CD4-positive, alpha-beta T cell treated with Interleukin-4 for 1 hour (primary cell): ENCODE results near the gene DOK7.
"Not testable (repeated sequence)": the region's sequence is repeated elsewhere in the genome, so short reads cannot be mapped to it uniquely, and the experiment has no call there.

ENCODE experiments used
- DNase-seq, 2 donors: peaks; one replicate each; pipeline ENCODE4 v3.0.0-alpha.2; 2020 to 2022

The DOK7 gene

GRCh38 chr4:3511601-3512000 lies 48.5 kb downstream of the DOK7 start:
- not testable (repeated sequence) for DNase-seq

GRCh38 chr4:3512279-3512678 lies 49.2 kb downstream of the DOK7 start:
- DNase-seq, result no peak

- no peak for DNase-seq
These were observed 49.6 kb downstream of the DOK7 start for GRCh38 chr4:3512719-3513118.

- no peak for DNase-seq
These were observed 50.7 kb downstream of the DOK7 start for GRCh38 chr4:3513807-3514206.

GRCh38 chr4:3514221-3514780 lies 51.2 kb downstream of the DOK7 start:
- no peak for DNase-seq

GRCh38 chr4:3514806-3515501 lies 51.8 kb downstream of the DOK7 start:
- DNase-seq, result no peak

- no peak for DNase-seq
These were observed 52.5 kb downstream of the DOK7 start for GRCh38 chr4:3515646-3516045.

- no peak for DNase-seq
These were observed 53.1 kb downstream of the DOK7 start for GRCh38 chr4:3516061-3516835.

GRCh38 chr4:3516836-3517730 lies 54.0 kb downstream of the DOK7 start:
- DNase-seq, result no peak

GRCh38 chr4:3517731-3518510 lies 54.8 kb downstream of the DOK7 start:
- DNase-seq, result no peak

- no peak for DNase-seq
These were observed 55.4 kb downstream of the DOK7 start for GRCh38 chr4:3518511-3518880.

- DNase-seq, result no peak
These were observed 55.8 kb downstream of the DOK7 start for GRCh38 chr4:3518941-3519340.

- no peak for DNase-seq
These were observed 56.6 kb downstream of the DOK7 start for GRCh38 chr4:3519468-3520264.

- DNase-seq, result no peak
These were observed 57.2 kb downstream of the DOK7 start for GRCh38 chr4:3520276-3520675.

GRCh38 chr4:3520796-3521600 lies 57.9 kb downstream of the DOK7 start:
- no peak for DNase-seq

GRCh38 chr4:3521621-3522325 lies 58.7 kb downstream of the DOK7 start:
- DNase-seq, result no peak

GRCh38 chr4:3522326-3522640 lies 59.2 kb downstream of the DOK7 start:
- DNase-seq, result no peak

GRCh38 chr4:3522651-3523050 lies 59.5 kb downstream of the DOK7 start:
- DNase-seq, result no peak

GRCh38 chr4:3523146-3523627 lies 60.1 kb downstream of the DOK7 start:
- DNase-seq, result no peak

GRCh38 chr4:3523628-3524221 lies 60.6 kb downstream of the DOK7 start:
- no peak for DNase-seq
